Limb (tissue), 2 donors: ENCODE data around the gene IAH1.

Experiments used
- DNase-seq, 2 donors: peaks; one replicate each; pipeline ENCODE4 v3.0.0-alpha.2; 2016; ENCODE audit errors: extremely low spot score in 2 of 2

The IAH1 gene

DNA sequence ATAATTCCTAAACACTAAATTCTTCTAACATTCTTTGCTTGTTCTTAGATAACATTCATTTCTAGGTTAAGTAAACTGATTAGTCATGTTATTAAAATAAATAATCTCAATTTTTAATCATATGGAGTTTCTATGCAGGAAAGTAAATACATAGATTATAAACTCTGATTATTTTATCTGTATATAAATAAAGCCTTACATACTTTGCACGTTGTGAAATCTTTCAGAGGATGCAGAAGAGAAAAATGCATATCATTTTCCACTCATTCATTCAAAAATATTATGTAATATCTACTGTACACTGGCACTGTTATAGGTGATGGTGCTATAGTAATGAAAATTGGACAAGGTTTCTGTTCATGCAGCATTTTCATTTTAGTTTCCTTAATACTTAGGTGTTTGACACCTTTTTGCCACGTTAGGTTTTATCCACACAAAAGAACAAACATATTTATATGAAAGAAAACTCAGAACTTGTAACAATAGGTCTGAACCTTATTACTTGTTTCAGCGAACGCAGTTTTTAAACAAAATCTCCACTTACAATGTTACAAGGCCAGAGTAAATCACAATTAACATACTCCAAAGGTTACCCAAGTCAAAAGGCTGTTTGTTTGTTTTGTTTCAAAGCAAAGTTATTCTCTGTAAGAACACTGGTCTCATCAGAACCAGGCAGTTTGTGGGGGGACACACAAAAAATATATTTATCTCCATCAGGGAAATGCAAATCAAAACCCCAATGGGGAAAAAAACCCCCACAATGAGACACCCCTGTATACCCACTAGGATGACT, 53.8 kb downstream of the IAH1 start:
- DNase-seq = no peak

DNA sequence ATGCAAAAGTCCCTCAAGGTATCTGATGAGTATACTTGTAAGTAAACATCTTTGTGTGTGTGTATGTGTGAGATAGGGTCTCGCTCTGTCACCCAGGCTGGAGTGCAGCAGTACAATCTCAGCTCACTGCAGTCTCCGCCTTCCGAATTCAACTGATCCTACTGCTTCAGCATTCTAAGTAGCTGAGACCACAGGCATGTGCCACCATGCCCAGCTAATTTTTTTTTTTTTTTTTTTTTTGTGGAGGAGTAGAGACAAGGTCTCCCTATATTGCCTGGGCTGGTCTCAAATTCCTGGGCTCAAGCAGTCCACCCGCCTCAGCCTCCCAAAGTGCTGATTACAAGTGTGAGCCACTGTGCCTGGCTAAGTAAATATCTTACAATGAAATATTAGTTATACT, 58.1 kb downstream of the IAH1 start:
- DNase-seq = no peak

DNA sequence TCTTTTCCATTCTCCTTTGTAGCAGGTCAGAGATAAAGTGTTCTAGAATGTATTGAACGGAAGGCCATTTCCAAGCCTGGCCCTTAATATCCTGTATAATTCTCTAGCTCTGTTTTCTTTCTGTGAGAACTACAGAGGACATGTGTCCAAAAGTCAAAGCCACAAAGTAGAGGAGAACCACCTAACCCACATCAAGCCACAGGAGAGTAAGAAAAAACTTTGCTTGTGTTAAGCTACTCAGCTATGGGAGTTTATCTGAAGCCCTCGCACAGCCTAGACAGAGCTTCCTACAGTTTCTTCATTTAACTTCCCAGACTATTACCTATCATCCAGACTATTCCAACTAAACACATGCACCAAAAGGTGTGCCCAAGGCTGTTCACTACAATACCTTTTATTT, 59.3 kb downstream of the IAH1 start:
- DNase-seq = no peak

DNA sequence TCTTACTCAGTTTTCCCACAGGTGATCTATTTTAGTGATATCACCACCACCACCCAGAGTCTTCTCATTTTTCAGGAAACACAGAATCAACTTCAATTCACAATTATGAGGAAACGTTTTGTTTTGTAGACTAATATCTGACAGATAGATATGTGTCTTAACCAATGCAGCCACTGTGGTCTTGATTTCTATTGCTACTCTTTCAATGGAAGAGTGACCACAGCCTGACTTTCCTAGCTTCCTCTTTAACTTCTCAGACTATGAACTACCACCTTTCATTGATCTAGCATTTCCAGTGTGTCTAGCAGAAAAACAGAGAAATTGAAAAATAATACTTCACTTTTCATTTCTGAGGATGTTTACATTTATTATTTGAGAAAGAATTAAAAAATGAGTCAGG, 60.8 kb downstream of the IAH1 start:
- no peak for DNase-seq

DNA sequence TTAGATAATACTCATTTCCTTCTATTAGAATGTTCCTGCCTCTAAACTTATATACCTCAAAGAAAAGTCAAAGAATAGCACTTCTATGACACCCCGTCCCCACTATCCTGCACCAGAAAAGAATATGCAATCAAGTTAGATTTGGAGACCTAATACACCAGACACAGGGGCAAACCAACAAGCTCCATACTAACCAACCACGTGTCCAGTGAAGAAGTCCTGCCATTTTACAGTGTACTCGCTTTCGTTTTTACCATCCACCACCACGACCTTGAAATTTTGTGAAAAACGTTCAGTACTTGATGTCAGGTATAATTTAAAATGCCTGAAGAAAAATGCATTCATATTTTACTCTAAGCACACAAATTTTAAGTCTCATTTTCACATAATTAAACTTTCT, 62.2 kb downstream of the IAH1 start:
- no peak for DNase-seq

DNA sequence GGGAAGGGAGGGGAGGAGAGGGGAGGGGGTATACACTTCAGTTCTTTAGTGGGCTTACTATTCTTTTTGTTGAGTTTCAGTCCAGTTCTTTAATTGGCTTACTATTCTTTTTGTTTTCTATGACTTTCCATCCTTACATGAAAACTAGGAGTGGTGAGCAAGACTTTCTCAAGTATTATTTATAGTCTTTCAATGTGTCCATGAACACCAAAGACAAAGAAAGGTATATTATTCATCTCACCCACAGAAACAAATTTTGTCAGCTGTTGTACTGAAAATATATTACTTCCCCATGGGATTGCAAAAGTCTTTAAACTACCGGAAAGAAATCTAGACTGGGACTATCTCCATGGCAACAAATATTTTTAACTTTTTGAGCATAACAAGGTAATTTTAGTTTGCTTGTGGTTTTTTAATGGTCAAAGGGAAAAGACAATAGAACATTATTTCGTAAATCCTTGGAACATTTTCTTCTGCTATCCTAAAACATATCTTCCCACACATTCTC, 63.7 kb downstream of the IAH1 start:
- peak in 1 of 2 donors; percentile 59 for DNase-seq
